ENCODE measurements around the gene SLC6A3. TPM values are rescaled to one million over a fixed set of nuclear protein-coding genes. Genes with fewer than 3 reads are reported as not detected.
"Not testable (repeated sequence)": the region's sequence is repeated elsewhere in the genome, so short reads cannot be mapped to it uniquely, and the experiment has no call there.

Gene SLC6A3
- total RNA-seq, 2 experiments from 2014 or later = not detected

GRCh38 chr5:1360861-1361260, 84.4 kb downstream of the SLC6A3 start:
- Histone ChIP-seq H3K4me1 (ENCODE audit: insufficient read depth, low read length, poor library complexity, severe bottlenecking) (peaks cover 14% of the 10 kb centered on the region), H3K9me3 (ENCODE audit: low read length) (no peaks in the 10 kb centered on the region), H3K27ac (ENCODE audit: low read depth, low read length, poor library complexity, severe bottlenecking) (no peak overlapping the region), H3K4me2 (ENCODE audit: low read length) (no peak overlapping the region), H4K20me1 (ENCODE audit: insufficient read depth, low read length) (no peaks in the 10 kb centered on the region), H3K79me2 (ENCODE audit: insufficient read depth, low read depth, low read length) (no peaks in the 10 kb centered on the region), H3K36me3 (ENCODE audit: insufficient read depth, low read length) (no peaks in the 10 kb centered on the region), H3K9me2 (ENCODE audit: insufficient read depth, low read length) (no peaks in the 10 kb centered on the region), H3K4me3 (ENCODE audit: low read depth, low read length, poor library complexity, severe bottlenecking) (no peak overlapping the region), H2AFZ (ENCODE audit: low read length) (no peak overlapping the region)
- no peak for DNase-seq (ENCODE audit: low spot score)
- POLR2A ChIA-PET = no interaction called here
- TF ChIP-seq EZH2phosphoT487 (IDR thresholded peaks at IDR 0.05; ENCODE audit: borderline replicate concordance, low read depth, low read length) (no peak), CTCF (conservative IDR thresholded peaks at IDR 0.05; ENCODE audit: low read length) (no peak)
- CTCF ChIA-PET (ENCODE audit: unreplicated experiment) = no interaction called here
- no TSS peak for BruUV-seq (replicated peaks)
- intact Hi-C loops (cut with micrococcal nuclease; ENCODE audit: unreplicated experiment) = no loop called here

- H2AFZ ChIP-seq (ENCODE audit: low read length); H3K9me2 ChIP-seq (ENCODE audit: insufficient read depth, low read length); DNase-seq (ENCODE audit: low spot score); intact Hi-C loops (cut with micrococcal nuclease; ENCODE audit: unreplicated experiment); H3K4me2 ChIP-seq (ENCODE audit: low read length); H3K36me3 ChIP-seq (ENCODE audit: insufficient read depth, low read length); BruUV-seq (replicated peaks); H3K9me3 ChIP-seq (ENCODE audit: low read length); H3K27ac ChIP-seq (ENCODE audit: low read depth, low read length, poor library complexity, severe bottlenecking); H4K20me1 ChIP-seq (ENCODE audit: insufficient read depth, low read length); H3K79me2 ChIP-seq (ENCODE audit: insufficient read depth, low read depth, low read length); H3K4me3 ChIP-seq (ENCODE audit: low read depth, low read length, poor library complexity, severe bottlenecking); POLR2A ChIA-PET: not testable (repeated sequence)
- CTCF ChIA-PET (ENCODE audit: unreplicated experiment) = interaction anchor here (0.6 kb wide), 1 partner anchor 1089 kb away, joined by 3 read pairs; no protein-coding TSS in a partner anchor
- H3K4me1 ChIP-seq (ENCODE audit: insufficient read depth, low read length, poor library complexity, severe bottlenecking) = peaks cover 10% of the 10 kb centered on the region
These were observed 84.9 kb downstream of the SLC6A3 start for GRCh38 chr5:1360367-1360766.

DNA sequence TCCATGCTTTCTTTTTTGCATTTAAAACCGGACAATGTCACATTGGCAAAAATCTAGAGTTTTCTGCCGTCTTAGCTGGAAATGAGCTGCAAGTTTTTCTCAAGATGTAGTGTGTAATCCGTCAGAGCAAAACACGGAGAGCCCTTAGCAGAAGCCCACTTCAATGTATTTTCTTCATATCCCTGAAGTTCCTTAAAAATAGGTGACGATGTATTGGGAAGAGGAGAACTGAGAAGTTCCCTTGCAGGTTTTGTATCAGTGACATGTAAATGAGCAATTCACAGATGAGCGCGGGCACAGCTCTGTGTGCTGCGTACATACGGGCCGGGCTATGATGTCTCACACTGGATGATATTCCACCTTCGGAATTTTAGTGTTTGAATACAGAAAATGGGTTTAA, 85.5 kb downstream of the SLC6A3 start:
- Histone ChIP-seq H3K27ac (ENCODE audit: low read depth, low read length, poor library complexity, severe bottlenecking) (no peak overlapping the region), H3K4me2 (ENCODE audit: low read length) (no peak overlapping the region), H3K4me3 (ENCODE audit: low read depth, low read length, poor library complexity, severe bottlenecking) (no peak overlapping the region), H3K9me2 (ENCODE audit: insufficient read depth, low read length) (no peaks in the 10 kb centered on the region), H3K36me3 (ENCODE audit: insufficient read depth, low read length) (no peaks in the 10 kb centered on the region), H3K9me3 (ENCODE audit: low read length) (no peaks in the 10 kb centered on the region), H4K20me1 (ENCODE audit: insufficient read depth, low read length) (no peaks in the 10 kb centered on the region), H3K79me2 (ENCODE audit: insufficient read depth, low read depth, low read length) (no peaks in the 10 kb centered on the region), H3K4me1 (ENCODE audit: insufficient read depth, low read length, poor library complexity, severe bottlenecking) (peaks cover 6% of the 10 kb centered on the region), H2AFZ (ENCODE audit: low read length) (no peak overlapping the region)
- intact Hi-C loops (cut with micrococcal nuclease; ENCODE audit: unreplicated experiment) = no loop called here
- POLR2A ChIA-PET = no interaction called here
- CTCF ChIA-PET (ENCODE audit: unreplicated experiment) = interaction anchor here (0.6 to 0.7 kb wide), 2 partner anchors 146 to 1089 kb away, joined by 3 read pairs; no protein-coding TSS in a partner anchor
- TF ChIP-seq EZH2phosphoT487 (IDR thresholded peaks at IDR 0.05; ENCODE audit: borderline replicate concordance, low read depth, low read length) (no peak), CTCF (conservative IDR thresholded peaks at IDR 0.05; ENCODE audit: low read length) (no peak)
- no peak for DNase-seq (ENCODE audit: low spot score)
- no TSS peak for BruUV-seq (replicated peaks)

All from OCI-LY7 (cell line).